MM.1S (cell line): ENCODE measurements around the gene DCN.

Source experiments
- DNase-seq: peaks from one replicate; pipeline ENCODE4 v3.0.0-alpha.2; 2015
- H2AFZ ChIP-seq: fragments of 300-600 bp; sonication (generic); 2 replicates; pipeline ENCODE4 v1.6.0; 2016; ENCODE audit warnings: antibody characterized with exemption, low read length
- H3F3A ChIP-seq: fragments of 300-600 bp; sonication (generic); 2 replicates; pipeline ENCODE4 v1.6.1; 2016; ENCODE audit warnings: mild to moderate bottlenecking, antibody characterized with exemption, low read length, moderate library complexity, mixed read lengths; ENCODE audit not compliant: insufficient read depth
- H3K27ac ChIP-seq: fragments of 300-600 bp; sonication (generic); 2 replicates; pipeline ENCODE4 v1.5.1; 2016; ENCODE audit warnings: mild to moderate bottlenecking, low read length
- H3K27me3 ChIP-seq: fragments of 300-600 bp; sonication (generic); replicated peaks from 2 replicates; pipeline ENCODE4 v1.6.0; 2016; ENCODE audit warnings: low read length; ENCODE audit not compliant: insufficient read depth
- H3K36me3 ChIP-seq: fragments of 300-600 bp; sonication (generic); replicated peaks from 2 replicates; pipeline ENCODE4 v1.6.1; 2016; ENCODE audit warnings: mild to moderate bottlenecking, low read length, mixed read lengths; ENCODE audit not compliant: insufficient read depth
- H3K4me1 ChIP-seq: fragments of 300-600 bp; sonication (generic); 2 replicates; pipeline ENCODE4 v1.6.1; 2016; ENCODE audit warnings: low read length, mixed read lengths
- H3K4me2 ChIP-seq: fragments of 300-600 bp; sonication (generic); 2 replicates; pipeline ENCODE4 v1.6.0; 2016; ENCODE audit warnings: low read depth, low read length
- H3K4me3 ChIP-seq: fragments of 300-600 bp; sonication (generic); 2 replicates; pipeline ENCODE4 v1.5.1; 2016; ENCODE audit warnings: low read length, mixed read lengths
- H3K79me2 ChIP-seq: fragments of 300-600 bp; sonication (generic); 2 replicates; pipeline ENCODE4 v1.6.1; 2016; ENCODE audit warnings: mixed run types, low read length, mixed read lengths
- H3K9ac ChIP-seq: fragments of 300-600 bp; sonication (generic); 2 replicates; pipeline ENCODE4 v1.6.1; 2016; ENCODE audit warnings: low read length, mixed read lengths
- H3K9me2 ChIP-seq: fragments of 300-600 bp; sonication (generic); replicated peaks from 2 replicates; pipeline ENCODE4 v1.6.1; 2016; ENCODE audit warnings: mild to moderate bottlenecking, low read length, mixed read lengths; ENCODE audit not compliant: insufficient read depth
- H3K9me3 ChIP-seq: fragments of 300-600 bp; sonication (generic); replicated peaks from 2 replicates; pipeline ENCODE4 v1.6.1; 2016; ENCODE audit warnings: mild to moderate bottlenecking, low read length, mixed read lengths; ENCODE audit not compliant: insufficient read depth
- H4K20me1 ChIP-seq: fragments of 300-600 bp; sonication (generic); 2 replicates; pipeline ENCODE4 v1.6.1; 2016; ENCODE audit warnings: mild to moderate bottlenecking, low read length, moderate library complexity, mixed read lengths; ENCODE audit not compliant: insufficient read depth
- EZH2 ChIP-seq: fragments of 300-600 bp; sonication (generic); optimal IDR thresholded peaks from 2 replicates; pipeline ENCODE3; 2017; ENCODE audit warnings: low read depth, mild to moderate bottlenecking, antibody characterized with exemption, low read length, mixed read lengths
- EZH2phosphoT487 ChIP-seq: fragments of 300-600 bp; sonication (generic); IDR thresholded peaks from 2 replicates; pipeline ENCODE4 v1.6.1; 2018; ENCODE audit warnings: antibody characterized with exemption, low read length
- TF ChIP-seq, protein P1 (sequence below): fragments of 300-600 bp; sonication (generic); IDR thresholded peaks from 2 replicates; pipeline ENCODE4 v1.5.1; 2016; ENCODE audit warnings: antibody characterized with exemption, low read length, mixed read lengths

The DCN gene

DNA sequence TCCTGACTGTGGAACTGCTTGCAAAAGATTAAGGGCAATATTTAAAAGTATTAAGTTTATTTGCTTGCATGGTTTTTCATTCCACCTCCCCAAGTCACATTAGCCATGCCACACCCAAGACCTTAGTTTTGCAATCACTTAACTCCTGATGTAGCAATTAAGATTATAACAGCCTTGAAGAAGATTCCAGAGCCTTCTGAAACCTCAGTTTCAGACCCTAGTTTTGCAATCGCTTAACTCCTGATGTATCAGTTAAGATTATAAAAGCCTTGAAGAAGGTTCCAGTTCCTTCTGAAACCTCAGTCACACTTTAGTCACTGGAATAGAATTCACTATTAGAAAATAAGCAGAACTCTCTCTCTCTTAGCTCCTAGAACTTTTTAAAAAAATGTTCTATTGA is 42.7 kb upstream of the DCN start:
- no peaks in the 10 kb centered on the region for H4K20me1 ChIP-seq
- no peaks in the 10 kb centered on the region for H3K9me3 ChIP-seq
- no peaks in the 10 kb centered on the region for H3F3A ChIP-seq
- H3K27me3 ChIP-seq: no peaks in the 10 kb centered on the region
- H3K4me1 ChIP-seq: no peaks in the 10 kb centered on the region
- H3K4me2 ChIP-seq: no peak overlapping the region
- no peak for DNase-seq
- H3K27ac ChIP-seq: no peak overlapping the region
- no peak overlapping the region for H3K4me3 ChIP-seq
- H3K79me2 ChIP-seq: no peaks in the 10 kb centered on the region
- TF ChIP-seq, protein P1, sequence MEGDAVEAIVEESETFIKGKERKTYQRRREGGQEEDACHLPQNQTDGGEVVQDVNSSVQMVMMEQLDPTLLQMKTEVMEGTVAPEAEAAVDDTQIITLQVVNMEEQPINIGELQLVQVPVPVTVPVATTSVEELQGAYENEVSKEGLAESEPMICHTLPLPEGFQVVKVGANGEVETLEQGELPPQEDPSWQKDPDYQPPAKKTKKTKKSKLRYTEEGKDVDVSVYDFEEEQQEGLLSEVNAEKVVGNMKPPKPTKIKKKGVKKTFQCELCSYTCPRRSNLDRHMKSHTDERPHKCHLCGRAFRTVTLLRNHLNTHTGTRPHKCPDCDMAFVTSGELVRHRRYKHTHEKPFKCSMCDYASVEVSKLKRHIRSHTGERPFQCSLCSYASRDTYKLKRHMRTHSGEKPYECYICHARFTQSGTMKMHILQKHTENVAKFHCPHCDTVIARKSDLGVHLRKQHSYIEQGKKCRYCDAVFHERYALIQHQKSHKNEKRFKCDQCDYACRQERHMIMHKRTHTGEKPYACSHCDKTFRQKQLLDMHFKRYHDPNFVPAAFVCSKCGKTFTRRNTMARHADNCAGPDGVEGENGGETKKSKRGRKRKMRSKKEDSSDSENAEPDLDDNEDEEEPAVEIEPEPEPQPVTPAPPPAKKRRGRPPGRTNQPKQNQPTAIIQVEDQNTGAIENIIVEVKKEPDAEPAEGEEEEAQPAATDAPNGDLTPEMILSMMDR: no peak
- TF ChIP-seq EZH2 (no peak), EZH2phosphoT487 (no peak)
- no peak overlapping the region for H3K9ac ChIP-seq
- H2AFZ ChIP-seq: no peak overlapping the region
- no peaks in the 10 kb centered on the region for H3K9me2 ChIP-seq
- no peaks in the 10 kb centered on the region for H3K36me3 ChIP-seq

- Histone ChIP-seq H3K27ac (no peak overlapping the region), H3K9me3 (no peaks in the 10 kb centered on the region)
These were observed 41.8 kb upstream of the DCN start for GRCh38 chr12:91224401-91224800.

GRCh38 chr12:91222746-91223145 is 40.1 kb upstream of the DCN start:
- no peaks in the 10 kb centered on the region for H4K20me1 ChIP-seq
- H3K4me3 ChIP-seq: no peak overlapping the region
- H3K4me1 ChIP-seq: no peaks in the 10 kb centered on the region
- H3K9ac ChIP-seq: no peak overlapping the region
- H3K4me2 ChIP-seq: no peak overlapping the region
- no peaks in the 10 kb centered on the region for H3K79me2 ChIP-seq
- no peak for TF ChIP-seq EZH2
- TF ChIP-seq, protein P1: no peak
- no peak for TF ChIP-seq EZH2phosphoT487
- DNase-seq: no peak
- H2AFZ ChIP-seq: no peak overlapping the region
- no peaks in the 10 kb centered on the region for H3K27me3 ChIP-seq
- no peaks in the 10 kb centered on the region for H3K36me3 ChIP-seq
- no peaks in the 10 kb centered on the region for H3F3A ChIP-seq
- no peaks in the 10 kb centered on the region for H3K9me3 ChIP-seq
- H3K9me2 ChIP-seq: no peaks in the 10 kb centered on the region
- no peak overlapping the region for H3K27ac ChIP-seq

More at GRCh38 chr12:91224401-91224800, 41.8 kb upstream of the DCN start:
- Histone ChIP-seq H3K4me1 (no peaks in the 10 kb centered on the region), H3K9ac (no peak overlapping the region), H3K4me2 (no peak overlapping the region), H3K9me2 (no peaks in the 10 kb centered on the region), H4K20me1 (no peaks in the 10 kb centered on the region), H3K79me2 (no peaks in the 10 kb centered on the region), H3F3A (no peaks in the 10 kb centered on the region), H3K27me3 (no peaks in the 10 kb centered on the region), H3K4me3 (no peak overlapping the region), H3K36me3 (no peaks in the 10 kb centered on the region), H2AFZ (no peak overlapping the region)
- DNase-seq: no peak
- no peak for TF ChIP-seq EZH2
- no peak for TF ChIP-seq EZH2phosphoT487
- TF ChIP-seq, protein P1: no peak
